ENCODE data around the gene BICC1.

GRCh38 chr10:58502956-58503355, 9.7 kb upstream of the BICC1 start:
- TF ChIP-seq TAF1 (IDR thresholded peaks at IDR 0.05; ENCODE audit: low read depth, low read length) = no peak
- TF ChIP-seq CBX8 (IDR thresholded peaks at IDR 0.05; ENCODE audit: borderline replicate concordance, low read depth, low read length) = no peak
- TF ChIP-seq ATF2 (IDR thresholded peaks at IDR 0.05; ENCODE audit: low read length) = no peak
- TF ChIP-seq JUN (IDR thresholded peaks at IDR 0.05; ENCODE audit: low read depth, low read length) = no peak
- no peak for TF ChIP-seq RXRA (IDR thresholded peaks at IDR 0.05; ENCODE audit: insufficient read depth, low read depth, low read length)
- no peak for TF ChIP-seq CEBPB (IDR thresholded peaks at IDR 0.05; ENCODE audit: low read depth, low read length)
- no peak for TF ChIP-seq FOSL1 (IDR thresholded peaks at IDR 0.05; ENCODE audit: insufficient read depth, low read depth, low read length)
- TF ChIP-seq EP300 (IDR thresholded peaks at IDR 0.05; ENCODE audit: borderline replicate concordance in 1 of 2, low read depth in 2 of 2, low read length in 2 of 2) = no peak
